ENCODE data around the gene IL21R.

The IL21R gene

DNA sequence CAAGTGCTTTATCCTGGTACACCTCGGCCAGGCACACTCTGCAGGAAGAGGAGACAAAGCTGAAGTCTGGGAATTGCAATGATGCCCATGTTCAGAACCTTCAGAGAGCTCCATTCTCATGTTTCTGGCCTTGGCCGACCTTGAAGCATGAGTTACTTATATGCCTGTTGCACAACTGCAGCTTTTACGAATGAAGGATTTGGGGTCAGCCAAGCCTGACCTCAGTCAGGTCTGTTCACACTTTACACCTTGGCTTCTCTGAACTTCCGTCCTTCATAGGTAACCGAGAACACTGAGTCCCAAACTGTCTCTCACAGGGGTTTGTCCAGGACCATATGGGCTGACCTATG, 81.1 kb downstream of the IL21R start:
- 92% methylated on average over 5 of the region's 5 CpGs for WGBS
- peaks cover 97% of the 10 kb centered on the region for H3K36me3 ChIP-seq (ENCODE audit: insufficient read depth, low read length)
- H3K4me3 ChIP-seq (ENCODE audit: low read length): no peak overlapping the region
- H3K9me3 ChIP-seq (ENCODE audit: insufficient read depth, low read depth, low read length): no peaks in the 10 kb centered on the region
- no peaks in the 10 kb centered on the region for H3K4me1 ChIP-seq (ENCODE audit: insufficient read depth, low read length)
- H3K9ac ChIP-seq (ENCODE audit: low read depth, low read length): no peak overlapping the region
- no peaks in the 10 kb centered on the region for H3K27me3 ChIP-seq (ENCODE audit: insufficient read depth, low read length)
- no peak overlapping the region for H3K27ac ChIP-seq (ENCODE audit: low read depth, low read length)

DNA sequence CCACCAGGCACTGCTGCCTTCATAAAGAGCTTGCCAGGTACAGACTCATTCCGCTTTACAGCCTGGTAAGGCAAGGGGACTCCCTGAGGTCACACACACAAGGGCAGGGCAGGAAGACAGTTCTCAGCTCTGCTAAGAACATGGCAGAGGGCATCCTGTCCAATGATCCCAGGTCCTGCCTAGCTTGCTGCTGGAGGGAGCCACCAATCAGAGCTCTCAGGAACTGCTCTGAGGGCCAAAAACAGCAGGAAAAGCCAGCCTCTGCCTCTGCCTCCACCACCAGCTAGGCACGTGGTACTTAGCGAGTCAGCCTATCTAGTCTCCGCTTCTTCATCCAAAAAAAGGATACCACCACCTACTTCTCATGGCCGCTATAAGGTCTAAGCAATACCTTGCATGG, 81.7 kb downstream of the IL21R start:
- Histone ChIP-seq H3K27me3 (ENCODE audit: insufficient read depth, low read length) (no peaks in the 10 kb centered on the region), H3K9me3 (ENCODE audit: insufficient read depth, low read depth, low read length) (no peaks in the 10 kb centered on the region), H3K4me1 (ENCODE audit: insufficient read depth, low read length) (no peaks in the 10 kb centered on the region), H3K4me3 (ENCODE audit: low read length) (no peak overlapping the region), H3K27ac (ENCODE audit: low read depth, low read length) (no peak overlapping the region), H3K36me3 (ENCODE audit: insufficient read depth, low read length) (peaks cover 97% of the 10 kb centered on the region), H3K9ac (ENCODE audit: low read depth, low read length) (no peak overlapping the region)
- 98% methylated on average over 5 of the region's 5 CpGs for WGBS

DNA sequence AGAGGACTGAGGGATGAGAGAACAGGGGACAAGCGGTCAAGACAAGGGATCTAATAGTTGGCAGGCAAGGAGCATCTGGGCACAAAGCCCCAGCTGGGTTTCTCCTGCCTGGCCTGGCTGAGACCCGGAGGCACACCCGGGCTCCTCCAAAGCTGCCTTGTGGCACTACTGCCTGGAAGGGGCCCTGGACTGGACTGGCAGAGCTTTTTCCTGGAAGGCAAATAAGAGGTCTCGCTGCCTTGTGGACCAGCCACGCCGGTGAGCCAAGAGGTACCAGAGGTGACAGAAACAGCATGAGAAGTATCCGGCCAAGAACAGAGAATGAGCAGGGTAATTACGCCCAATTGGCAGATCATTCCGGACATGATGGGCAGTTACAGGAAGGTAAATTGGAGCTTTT, 83.2 kb downstream of the IL21R start:
- H3K4me3 ChIP-seq (ENCODE audit: low read length): no peak overlapping the region
- no peak overlapping the region for H3K9ac ChIP-seq (ENCODE audit: low read depth, low read length)
- H3K4me1 ChIP-seq (ENCODE audit: insufficient read depth, low read length): no peaks in the 10 kb centered on the region
- no peaks in the 10 kb centered on the region for H3K27me3 ChIP-seq (ENCODE audit: insufficient read depth, low read length)
- H3K9me3 ChIP-seq (ENCODE audit: insufficient read depth, low read depth, low read length): no peaks in the 10 kb centered on the region
- no peak overlapping the region for H3K27ac ChIP-seq (ENCODE audit: low read depth, low read length)
- peaks cover 100% of the 10 kb centered on the region for H3K36me3 ChIP-seq (ENCODE audit: insufficient read depth, low read length)
- 94% methylated on average over 9 of the region's 9 CpGs for WGBS

DNA sequence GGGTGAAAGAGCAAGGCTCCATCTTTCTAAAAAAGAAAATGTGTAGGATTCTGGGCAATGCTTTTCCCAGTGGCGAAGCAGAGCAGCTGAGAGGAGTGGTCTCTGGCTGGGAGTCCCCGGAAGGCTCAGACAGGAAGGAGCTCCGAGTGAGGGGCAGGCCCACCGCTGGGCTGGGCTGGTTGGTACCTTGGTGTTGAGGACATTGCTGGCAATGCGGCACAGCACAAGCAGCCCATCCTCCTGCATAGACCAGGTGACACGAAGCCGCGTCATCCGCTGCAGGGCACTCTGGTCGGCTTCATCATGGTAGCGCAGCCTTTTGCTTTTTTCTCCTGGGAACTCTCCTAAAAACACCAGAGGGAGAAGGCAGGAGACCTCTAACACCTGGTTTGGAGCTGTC, 83.8 kb downstream of the IL21R start:
- Histone ChIP-seq H3K36me3 (ENCODE audit: insufficient read depth, low read length) (peaks cover 100% of the 10 kb centered on the region), H3K27me3 (ENCODE audit: insufficient read depth, low read length) (no peaks in the 10 kb centered on the region), H3K4me3 (ENCODE audit: low read length) (no peak overlapping the region), H3K9me3 (ENCODE audit: insufficient read depth, low read depth, low read length) (no peaks in the 10 kb centered on the region), H3K4me1 (ENCODE audit: insufficient read depth, low read length) (no peaks in the 10 kb centered on the region), H3K27ac (ENCODE audit: low read depth, low read length) (no peak overlapping the region), H3K9ac (ENCODE audit: low read depth, low read length) (no peak overlapping the region)
- WGBS: 97% methylated on average over 11 of the region's 11 CpGs

DNA sequence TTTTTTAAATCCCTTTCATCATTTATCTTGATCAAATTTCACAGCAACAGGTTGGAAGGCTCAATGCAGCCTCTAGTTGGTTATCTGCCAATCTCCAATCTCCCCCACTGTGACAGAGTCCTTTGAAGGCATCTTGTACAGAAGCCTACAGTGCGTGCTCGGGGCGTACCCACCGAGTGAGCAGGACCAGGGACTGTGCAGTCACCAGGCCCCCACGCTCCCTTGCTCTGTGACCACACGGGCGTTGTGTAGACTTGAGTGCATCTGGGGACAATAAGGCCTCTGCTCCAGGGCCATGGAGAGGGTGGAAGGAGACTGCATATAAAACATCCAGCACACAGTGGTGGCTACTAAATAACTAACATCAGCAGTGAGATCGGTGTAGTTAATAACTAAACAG, 84.4 kb downstream of the IL21R start:
- H3K4me3 ChIP-seq (ENCODE audit: low read length): no peak overlapping the region
- no peak overlapping the region for H3K27ac ChIP-seq (ENCODE audit: low read depth, low read length)
- WGBS: 96% methylated on average over 8 of the region's 8 CpGs
- no peak overlapping the region for H3K9ac ChIP-seq (ENCODE audit: low read depth, low read length)
- H3K36me3 ChIP-seq (ENCODE audit: insufficient read depth, low read length): peaks cover 100% of the 10 kb centered on the region
- no peaks in the 10 kb centered on the region for H3K4me1 ChIP-seq (ENCODE audit: insufficient read depth, low read length)
- H3K27me3 ChIP-seq (ENCODE audit: insufficient read depth, low read length): no peaks in the 10 kb centered on the region
- no peaks in the 10 kb centered on the region for H3K9me3 ChIP-seq (ENCODE audit: insufficient read depth, low read depth, low read length)

DNA sequence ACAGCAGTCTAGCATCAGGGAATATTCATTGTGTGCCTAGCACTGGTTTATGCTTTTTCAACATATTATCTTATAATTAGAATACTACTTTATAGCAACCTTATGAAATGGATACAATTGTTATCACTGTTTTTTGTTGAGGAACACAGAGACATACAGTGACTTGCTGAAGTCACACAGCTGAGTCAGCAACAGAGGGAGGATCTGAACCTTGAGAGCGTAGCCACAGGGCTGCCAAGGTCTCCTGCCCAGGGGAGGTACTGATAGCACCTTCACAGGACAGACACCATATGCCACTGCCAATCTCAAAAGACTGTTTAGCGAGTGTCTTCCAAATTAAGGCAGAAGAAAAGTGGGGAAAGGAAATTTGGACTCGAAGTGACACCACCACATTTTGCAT, 84.8 kb downstream of the IL21R start:
- no peak overlapping the region for H3K9ac ChIP-seq (ENCODE audit: low read depth, low read length)
- H3K4me1 ChIP-seq (ENCODE audit: insufficient read depth, low read length): no peaks in the 10 kb centered on the region
- no peaks in the 10 kb centered on the region for H3K9me3 ChIP-seq (ENCODE audit: insufficient read depth, low read depth, low read length)
- H3K4me3 ChIP-seq (ENCODE audit: low read length): no peak overlapping the region
- WGBS: 94% methylated on average over 3 of the region's 3 CpGs
- H3K27me3 ChIP-seq (ENCODE audit: insufficient read depth, low read length): no peaks in the 10 kb centered on the region
- H3K36me3 ChIP-seq (ENCODE audit: insufficient read depth, low read length): peaks cover 100% of the 10 kb centered on the region
- H3K27ac ChIP-seq (ENCODE audit: low read depth, low read length): no peak overlapping the region

DNA sequence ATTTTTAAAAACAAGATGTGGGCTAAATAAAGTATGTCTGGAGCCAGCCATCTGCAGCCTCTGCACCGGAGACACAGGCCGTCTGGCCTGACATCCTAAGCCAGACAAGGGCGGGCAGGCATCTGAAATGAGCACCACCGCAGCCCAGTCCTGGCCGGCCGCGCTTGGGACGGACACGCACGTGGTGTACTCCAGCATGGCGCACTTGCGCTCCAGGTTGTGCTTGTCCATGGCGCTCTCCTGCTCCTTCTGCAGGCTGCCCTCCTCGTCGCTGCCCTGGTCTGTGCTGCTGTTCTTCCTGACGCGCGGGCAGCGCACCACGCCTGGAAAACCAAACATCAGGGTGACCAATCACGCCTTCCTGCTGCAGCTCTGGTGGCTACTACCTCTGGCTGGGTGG, 87.4 kb downstream of the IL21R start:
- no peaks in the 10 kb centered on the region for H3K27me3 ChIP-seq (ENCODE audit: insufficient read depth, low read length)
- WGBS: 97% methylated on average over 21 of the region's 21 CpGs
- H3K4me3 ChIP-seq (ENCODE audit: low read length): no peak overlapping the region
- H3K36me3 ChIP-seq (ENCODE audit: insufficient read depth, low read length): peaks cover 100% of the 10 kb centered on the region
- H3K9ac ChIP-seq (ENCODE audit: low read depth, low read length): no peak overlapping the region
- no peak overlapping the region for H3K27ac ChIP-seq (ENCODE audit: low read depth, low read length)
- H3K4me1 ChIP-seq (ENCODE audit: insufficient read depth, low read length): no peaks in the 10 kb centered on the region
- no peaks in the 10 kb centered on the region for H3K9me3 ChIP-seq (ENCODE audit: insufficient read depth, low read depth, low read length)

DNA sequence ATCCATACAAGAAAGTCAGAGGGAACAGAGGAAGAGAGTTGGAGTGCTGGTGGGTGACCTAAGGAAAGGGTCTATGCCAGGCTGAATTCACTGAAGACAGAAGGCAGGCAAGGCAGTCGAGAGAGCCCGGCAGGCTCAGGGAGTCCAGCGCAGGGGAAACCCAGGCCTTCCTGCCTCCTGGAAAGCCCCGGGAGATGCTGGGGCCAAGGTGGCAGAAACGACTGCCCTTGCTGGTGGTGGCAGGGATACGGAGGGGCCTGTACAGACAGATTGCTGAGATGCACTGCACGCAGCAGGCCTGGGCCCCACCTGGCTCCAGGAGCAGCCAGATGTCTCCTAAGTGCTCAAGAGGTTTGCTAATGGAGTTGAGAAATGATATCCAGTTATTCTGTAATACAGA, 87.9 kb downstream of the IL21R start:
- Histone ChIP-seq H3K9ac (ENCODE audit: low read depth, low read length) (no peak overlapping the region), H3K36me3 (ENCODE audit: insufficient read depth, low read length) (peaks cover 100% of the 10 kb centered on the region)

DNA sequence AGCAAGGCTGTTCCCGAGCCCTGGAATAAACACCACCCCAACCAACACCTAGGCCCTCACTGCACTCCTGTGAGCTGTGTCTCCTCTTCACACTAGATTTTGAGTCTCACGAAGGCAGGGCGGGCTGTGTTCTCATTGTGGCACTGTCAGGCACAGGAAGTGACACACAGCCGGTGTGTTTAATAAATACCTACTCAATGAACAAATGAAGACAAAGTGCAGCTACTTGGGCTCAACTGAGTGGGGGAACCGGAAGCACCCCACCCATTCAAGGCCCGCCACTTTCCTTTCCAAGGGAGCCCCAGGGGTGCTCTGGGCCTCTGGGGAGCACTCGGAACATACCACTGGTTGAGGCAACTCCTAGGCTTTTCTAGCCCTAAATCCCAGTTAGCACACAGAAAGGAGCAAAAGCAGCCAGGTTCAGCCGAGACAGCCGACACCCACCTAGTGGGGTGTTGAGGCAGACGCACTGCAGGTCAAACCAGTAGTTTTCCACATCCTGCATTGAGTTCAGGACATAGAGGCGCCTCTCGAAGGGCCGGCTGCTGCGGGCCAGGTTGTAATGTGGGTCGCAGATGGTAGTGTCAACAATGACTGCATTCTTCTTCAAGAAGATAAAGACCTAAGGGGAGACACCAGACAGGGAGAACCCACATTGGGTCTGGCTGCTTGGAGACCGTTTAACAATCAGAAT, 90.1 kb downstream of the IL21R start:
- 95% methylated on average over 16 of the region's 16 CpGs for WGBS
- Histone ChIP-seq H3K36me3 (ENCODE audit: insufficient read depth, low read length) (peaks cover 100% of the 10 kb centered on the region), H3K9ac (ENCODE audit: low read depth, low read length) (no peak overlapping the region), H3K9me3 (ENCODE audit: insufficient read depth, low read depth, low read length) (no peaks in the 10 kb centered on the region), H3K4me3 (ENCODE audit: low read length) (no peak overlapping the region), H3K4me1 (ENCODE audit: insufficient read depth, low read length) (no peaks in the 10 kb centered on the region), H3K27ac (ENCODE audit: low read depth, low read length) (no peak overlapping the region), H3K27me3 (ENCODE audit: insufficient read depth, low read length) (no peaks in the 10 kb centered on the region)

More for the DNA sequence above, 87.9 kb downstream of the IL21R start:
- no peaks in the 10 kb centered on the region for H3K9me3 ChIP-seq (ENCODE audit: insufficient read depth, low read depth, low read length)
- WGBS: 97% methylated on average over 7 of the region's 7 CpGs
- H3K27me3 ChIP-seq (ENCODE audit: insufficient read depth, low read length): no peaks in the 10 kb centered on the region
- H3K4me1 ChIP-seq (ENCODE audit: insufficient read depth, low read length): no peaks in the 10 kb centered on the region
- H3K27ac ChIP-seq (ENCODE audit: low read depth, low read length): no peak overlapping the region
- H3K4me3 ChIP-seq (ENCODE audit: low read length): no peak overlapping the region

DNA sequence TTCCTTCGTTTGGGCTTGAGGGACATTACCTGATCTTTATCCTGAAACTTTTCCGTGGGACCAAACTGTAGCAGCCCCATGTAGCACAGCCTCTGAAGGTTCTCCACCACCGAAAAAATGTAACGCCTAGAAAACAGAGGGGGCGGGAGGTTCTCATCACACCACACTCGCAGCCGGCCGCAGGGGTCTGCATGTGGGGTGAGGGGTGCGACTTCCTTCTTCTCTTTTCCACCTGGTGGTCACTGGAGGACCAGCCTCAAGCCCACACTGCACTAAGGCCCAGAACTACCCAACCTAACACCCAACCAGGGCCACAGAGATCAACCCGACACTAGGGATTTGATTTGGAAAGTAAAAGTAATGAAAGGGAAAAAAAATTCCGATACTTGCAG, 90.6 kb downstream of the IL21R start:
- H3K4me3 ChIP-seq (ENCODE audit: low read length): no peak overlapping the region
- H3K4me1 ChIP-seq (ENCODE audit: insufficient read depth, low read length): no peaks in the 10 kb centered on the region
- no peaks in the 10 kb centered on the region for H3K27me3 ChIP-seq (ENCODE audit: insufficient read depth, low read length)
- no peak overlapping the region for H3K27ac ChIP-seq (ENCODE audit: low read depth, low read length)
- no peaks in the 10 kb centered on the region for H3K9me3 ChIP-seq (ENCODE audit: insufficient read depth, low read depth, low read length)
- WGBS: 91% methylated on average over 6 of the region's 11 CpGs
- H3K36me3 ChIP-seq (ENCODE audit: insufficient read depth, low read length): peaks cover 100% of the 10 kb centered on the region
- no peak overlapping the region for H3K9ac ChIP-seq (ENCODE audit: low read depth, low read length)

DNA sequence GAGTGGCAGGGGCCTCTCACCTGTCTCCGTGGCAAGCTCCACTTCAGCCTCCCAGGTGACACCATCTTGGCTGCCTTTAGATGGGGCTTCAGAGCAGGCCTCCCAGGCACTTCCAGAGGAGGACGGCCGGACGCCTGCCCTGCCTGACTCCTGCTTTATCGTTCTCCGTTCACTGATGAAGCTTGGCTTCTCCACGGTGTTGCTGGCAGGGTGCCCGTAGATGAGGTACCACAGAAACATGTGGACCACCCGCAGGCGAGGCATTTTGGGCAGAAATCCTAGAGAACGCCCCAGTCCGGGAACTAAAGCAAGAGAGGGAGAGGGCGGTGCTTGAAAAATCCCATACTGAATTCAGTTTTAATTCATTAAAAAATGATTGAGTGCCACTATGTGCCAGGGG, 93.2 kb downstream of the IL21R start:
- H3K36me3 ChIP-seq (ENCODE audit: insufficient read depth, low read length): peaks cover 100% of the 10 kb centered on the region
- H3K9ac ChIP-seq (ENCODE audit: low read depth, low read length): no peak overlapping the region
- H3K27me3 ChIP-seq (ENCODE audit: insufficient read depth, low read length): no peaks in the 10 kb centered on the region
- no peaks in the 10 kb centered on the region for H3K9me3 ChIP-seq (ENCODE audit: insufficient read depth, low read depth, low read length)
- 96% methylated on average over 13 of the region's 13 CpGs for WGBS
- no peaks in the 10 kb centered on the region for H3K4me1 ChIP-seq (ENCODE audit: insufficient read depth, low read length)
- H3K4me3 ChIP-seq (ENCODE audit: low read length): no peak overlapping the region
- no peak overlapping the region for H3K27ac ChIP-seq (ENCODE audit: low read depth, low read length)

All from HUES64 (cell line).